Activated T-cell treated with anti-CD3 and anti-CD28 coated beads for 24 hours (primary cell): ENCODE data around the gene SLC15A3.

Experiments used
- DNase-seq: peaks from one replicate; pipeline ENCODE4 v3.0.0-alpha.2; 2020; ENCODE audit warnings: low read depth

Gene SLC15A3

DNA sequence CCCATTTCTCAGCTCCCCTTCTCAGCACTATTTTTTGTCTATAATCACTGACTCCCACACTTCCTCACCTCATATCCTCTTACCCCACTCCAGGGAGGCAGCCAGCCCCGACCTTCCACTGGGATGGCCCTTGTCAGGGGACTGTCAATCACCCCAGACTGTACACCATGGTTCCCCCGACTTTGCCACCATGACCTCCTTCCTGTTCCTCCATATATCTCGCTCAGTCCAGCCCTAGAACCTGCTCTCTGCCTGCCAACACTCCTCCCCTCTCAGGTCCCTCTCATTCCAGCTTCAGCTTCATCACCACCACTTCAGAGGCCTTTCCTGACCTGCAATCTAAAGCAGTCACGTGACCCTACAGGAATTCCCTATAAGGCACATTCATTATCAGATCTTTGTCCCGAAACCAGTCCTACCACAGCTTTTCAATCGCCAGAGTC is 62.1 kb downstream of the SLC15A3 start:
- no peak for DNase-seq

DNA sequence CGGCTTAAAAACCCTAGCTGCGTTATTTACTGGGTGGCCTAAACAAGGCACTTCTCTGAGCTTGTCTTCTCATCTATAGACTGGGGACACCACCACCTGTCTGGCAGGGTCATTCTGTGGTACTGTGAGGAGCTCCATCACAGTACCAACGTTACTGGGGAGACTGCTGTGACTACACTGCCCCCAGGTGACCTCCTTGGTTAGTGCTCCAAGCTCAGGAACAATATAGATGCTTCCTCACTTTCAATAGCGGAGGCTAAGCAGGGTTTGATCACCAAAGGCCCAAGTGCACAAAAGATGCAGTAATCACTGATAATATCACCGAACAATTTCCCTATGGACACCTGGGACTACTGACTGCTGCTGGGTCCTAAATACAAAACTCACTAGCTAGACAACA is 64.4 kb downstream of the SLC15A3 start:
- DNase-seq: no peak
